ENCODE data around the gene GALP. TPM values are rescaled to one million over a fixed set of nuclear protein-coding genes. Genes with fewer than 3 reads are reported as not detected.

GALP gene
- total and polyA plus RNA-seq, 2 donors (not counting 1 experiment from before 2014, with no cell fraction given) = not detected

DNA sequence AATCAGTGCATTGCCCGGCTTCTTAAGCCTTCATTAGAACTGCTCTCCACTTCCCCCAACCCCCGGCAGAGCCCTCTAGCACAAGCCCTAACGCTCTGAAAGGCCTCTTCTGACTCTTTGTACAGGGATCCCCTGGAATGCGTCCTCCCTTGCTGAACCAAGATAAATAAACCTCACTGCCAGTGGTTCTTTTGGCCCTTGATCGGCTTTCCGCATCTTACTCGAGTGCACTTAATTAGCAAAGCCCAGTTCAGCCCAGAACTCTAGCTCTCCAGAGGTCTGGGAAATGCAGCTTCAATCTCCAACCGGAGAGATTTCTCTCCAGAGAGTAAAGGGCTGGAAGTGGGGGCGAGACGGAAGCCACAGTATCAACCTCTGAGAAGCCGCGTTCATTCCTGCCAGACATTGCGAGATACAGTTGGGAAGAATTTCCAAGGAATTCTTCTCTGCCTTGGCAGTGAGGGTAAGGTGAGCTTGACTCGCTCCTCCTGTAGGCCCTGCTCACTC is 43.4 kb upstream of the GALP start:
- WGBS (ENCODE audit: insufficient coverage) = 96% methylated on average over 14 of the region's 14 CpGs
- H3K9ac ChIP-seq (ENCODE audit: low read length) = no peak overlapping the region
- peaks cover 11% of the 10 kb centered on the region for H3K4me1 Mint-ChIP-seq
- H2AFZ ChIP-seq (ENCODE audit: insufficient read depth, low read depth, low read length, poor library complexity, severe bottlenecking) = no peak overlapping the region
- intact Hi-C loops (cut with micrococcal nuclease) = no loop called here
- ATAC-seq (ENCODE audit: low read depth) (no peak), DNase-seq (no peak)
- H3K27me3 ChIP-seq (replicated peaks in 1 of 4; ENCODE audit: control extremely low read depth in 1 of 4, control insufficient read depth in 3 of 4, insufficient read depth in 4 of 4, low read length in 3 of 4) = no peaks in the 10 kb centered on the region
- H3K9me3 Mint-ChIP-seq (ENCODE audit: insufficient read depth) = no peaks in the 10 kb centered on the region
- no peak overlapping the region for H3K4me3 Mint-ChIP-seq
- H3K4me2 ChIP-seq (replicated peaks; ENCODE audit: low read depth, low read length, poor library complexity, severe bottlenecking) = no peak overlapping the region
- H3K9me3 ChIP-seq (ENCODE audit: control extremely low read depth in 1 of 3, control insufficient read depth in 2 of 3, insufficient read depth in 1 of 3, low read length in 2 of 3) = no peaks in the 10 kb centered on the region
- no peaks in the 10 kb centered on the region for H3K27me3 Mint-ChIP-seq
- no peak for TF ChIP-seq EZH2 (IDR thresholded peaks at IDR 0.05; ENCODE audit: borderline replicate concordance, insufficient read depth, low read depth, low read length, poor library complexity, severe bottlenecking)
- TF ChIP-seq, protein P1, sequence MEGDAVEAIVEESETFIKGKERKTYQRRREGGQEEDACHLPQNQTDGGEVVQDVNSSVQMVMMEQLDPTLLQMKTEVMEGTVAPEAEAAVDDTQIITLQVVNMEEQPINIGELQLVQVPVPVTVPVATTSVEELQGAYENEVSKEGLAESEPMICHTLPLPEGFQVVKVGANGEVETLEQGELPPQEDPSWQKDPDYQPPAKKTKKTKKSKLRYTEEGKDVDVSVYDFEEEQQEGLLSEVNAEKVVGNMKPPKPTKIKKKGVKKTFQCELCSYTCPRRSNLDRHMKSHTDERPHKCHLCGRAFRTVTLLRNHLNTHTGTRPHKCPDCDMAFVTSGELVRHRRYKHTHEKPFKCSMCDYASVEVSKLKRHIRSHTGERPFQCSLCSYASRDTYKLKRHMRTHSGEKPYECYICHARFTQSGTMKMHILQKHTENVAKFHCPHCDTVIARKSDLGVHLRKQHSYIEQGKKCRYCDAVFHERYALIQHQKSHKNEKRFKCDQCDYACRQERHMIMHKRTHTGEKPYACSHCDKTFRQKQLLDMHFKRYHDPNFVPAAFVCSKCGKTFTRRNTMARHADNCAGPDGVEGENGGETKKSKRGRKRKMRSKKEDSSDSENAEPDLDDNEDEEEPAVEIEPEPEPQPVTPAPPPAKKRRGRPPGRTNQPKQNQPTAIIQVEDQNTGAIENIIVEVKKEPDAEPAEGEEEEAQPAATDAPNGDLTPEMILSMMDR (IDR thresholded peaks at IDR 0.05) = no peak
- no peaks in the 10 kb centered on the region for H3K79me2 ChIP-seq (ENCODE audit: control insufficient read depth, insufficient read depth, low read length)
- H3K27ac ChIP-seq (ENCODE audit: low read length in 2 of 2) = no peak overlapping the region
- no peak overlapping the region for H3K27ac Mint-ChIP-seq
- ChIA-PET POLR2A (interaction anchor here (1.5 kb wide), 1 partner anchor 10 kb away, joined by 6 read pairs; no protein-coding TSS in a partner anchor), CTCF (no interaction called here)
- peaks cover 10 to 16% of the 10 kb centered on the region in 2 donors for H3K4me1 ChIP-seq (ENCODE audit: control insufficient read depth in 2 of 2, insufficient read depth in 2 of 2, low read length in 2 of 2)
- H3K4me3 ChIP-seq (ENCODE audit: control extremely low read depth in 1 of 5, extremely low read depth in 1 of 5, insufficient read depth in 1 of 5, low read depth in 2 of 5, low read length in 4 of 5) = no peak overlapping the region
- no peaks in the 10 kb centered on the region for H3K36me3 ChIP-seq (replicated peaks in 1 of 2; ENCODE audit: control extremely low read depth in 1 of 2, control insufficient read depth in 1 of 2, extremely low read depth in 1 of 2, insufficient read depth in 2 of 2, low read length in 1 of 2)
- H4K20me1 ChIP-seq (ENCODE audit: control insufficient read depth, insufficient read depth, low read length, poor library complexity, severe bottlenecking) = no peaks in the 10 kb centered on the region

DNA sequence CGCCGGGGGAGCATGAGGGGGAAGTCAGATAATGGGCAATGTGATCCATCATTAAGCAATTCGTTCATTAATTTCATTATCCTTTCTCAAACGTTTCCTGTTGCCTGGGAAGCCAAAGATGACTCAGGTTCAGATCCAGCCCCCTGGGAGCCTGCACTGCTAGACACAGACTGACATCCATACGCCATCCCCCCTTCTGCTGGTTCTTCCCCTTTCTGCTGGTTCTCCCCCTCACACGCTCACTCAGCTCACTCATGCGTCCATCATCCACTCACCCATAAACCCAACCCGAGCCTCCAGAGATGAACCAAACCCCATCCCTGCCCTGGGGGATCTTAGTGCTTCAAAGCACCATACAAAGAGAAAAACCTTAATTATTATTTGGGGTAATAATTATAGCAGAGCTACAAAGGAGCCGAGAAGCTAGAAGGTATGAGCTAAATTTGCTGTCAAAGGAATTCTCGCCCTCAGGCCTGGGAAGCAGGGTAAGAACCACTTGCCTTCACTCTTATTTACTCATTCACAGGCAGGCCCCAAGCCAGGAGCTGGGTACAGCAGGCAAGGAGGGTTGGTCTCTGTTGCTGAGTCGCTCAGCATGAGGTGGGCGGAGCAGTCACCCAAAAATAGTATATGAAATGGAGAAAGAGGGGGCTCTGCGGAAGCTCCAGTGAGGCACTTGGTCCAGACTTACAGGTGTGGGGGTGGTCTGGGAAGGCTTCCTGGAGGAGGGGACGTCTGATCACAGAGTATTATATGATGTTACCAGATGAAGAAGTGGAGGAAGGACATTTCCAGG is 41.8 kb upstream of the GALP start:
- H2AFZ ChIP-seq (ENCODE audit: insufficient read depth, low read depth, low read length, poor library complexity, severe bottlenecking) = no peak overlapping the region
- peak overlapping the region; percentile 88 for H3K27ac Mint-ChIP-seq
- H3K36me3 ChIP-seq (replicated peaks in 1 of 2; ENCODE audit: control extremely low read depth in 1 of 2, control insufficient read depth in 1 of 2, extremely low read depth in 1 of 2, insufficient read depth in 2 of 2, low read length in 1 of 2) = no peaks in the 10 kb centered on the region
- H3K27me3 Mint-ChIP-seq = no peaks in the 10 kb centered on the region
- intact Hi-C loops (cut with micrococcal nuclease) = no loop called here
- H3K27me3 ChIP-seq (replicated peaks in 1 of 4; ENCODE audit: control extremely low read depth in 1 of 4, control insufficient read depth in 3 of 4, insufficient read depth in 4 of 4, low read length in 3 of 4) = no peaks in the 10 kb centered on the region
- H3K79me2 ChIP-seq (ENCODE audit: control insufficient read depth, insufficient read depth, low read length) = no peaks in the 10 kb centered on the region
- no peaks in the 10 kb centered on the region for H4K20me1 ChIP-seq (ENCODE audit: control insufficient read depth, insufficient read depth, low read length, poor library complexity, severe bottlenecking)
- peak overlapping the region; percentile 47 for H3K4me2 ChIP-seq (replicated peaks; ENCODE audit: low read depth, low read length, poor library complexity, severe bottlenecking)
- H3K9me3 Mint-ChIP-seq (ENCODE audit: insufficient read depth) = no peaks in the 10 kb centered on the region
- no peak for TF ChIP-seq EZH2 (IDR thresholded peaks at IDR 0.05; ENCODE audit: borderline replicate concordance, insufficient read depth, low read depth, low read length, poor library complexity, severe bottlenecking)
- TF ChIP-seq, protein P1 (IDR thresholded peaks at IDR 0.05) = no peak
- peaks cover 10 to 16% of the 10 kb centered on the region in 2 donors for H3K4me1 ChIP-seq (ENCODE audit: control insufficient read depth in 2 of 2, insufficient read depth in 2 of 2, low read length in 2 of 2)
- H3K4me1 Mint-ChIP-seq = peaks cover 13% of the 10 kb centered on the region
- POLR2A ChIA-PET = interaction anchor here (0.6 to 0.7 kb wide), 2 partner anchors 18 to 24 kb away, joined by 3 to 5 read pairs; no protein-coding TSS in a partner anchor
- no peak overlapping the region for H3K4me3 ChIP-seq (ENCODE audit: control extremely low read depth in 1 of 5, extremely low read depth in 1 of 5, insufficient read depth in 1 of 5, low read depth in 2 of 5, low read length in 4 of 5)
- H3K27ac ChIP-seq (ENCODE audit: low read length in 2 of 2) = peak overlapping the region; percentile 39 to 68
- CTCF ChIA-PET = interaction anchor here (0.8 to 1.4 kb wide), 4 partner anchors 12 to 53 kb away, joined by 3 to 7 read pairs (median 4); no protein-coding TSS in a partner anchor
- H3K9me3 ChIP-seq (ENCODE audit: control extremely low read depth in 1 of 3, control insufficient read depth in 2 of 3, insufficient read depth in 1 of 3, low read length in 2 of 3) = no peaks in the 10 kb centered on the region
- H3K9ac ChIP-seq (ENCODE audit: low read length) = no peak overlapping the region
- H3K4me3 Mint-ChIP-seq = peak overlapping the region; percentile 42
- ATAC-seq (ENCODE audit: low read depth) = peak; percentile 99
- WGBS (ENCODE audit: insufficient coverage) = 15% methylated on average over 9 of the region's 14 CpGs
- peak; percentile 82 for DNase-seq
